Stimulated activated CD8-positive, alpha-beta memory T cell treated with anti-CD3 and anti-CD28 coated beads, Interleukin-2, amount 100 ng/mL, for 48 hours (primary cell): Measurements from ENCODE around the gene GLMN.
"Not testable (repeated sequence)": the region's sequence is repeated elsewhere in the genome, so short reads cannot be mapped to it uniquely, and the experiment has no call there.

Experiments used
- DNase-seq, 2 donors: peaks; one replicate each; pipeline ENCODE4 v3.0.0-alpha.2; 2020; ENCODE audit warnings: low read depth in 2 of 2

GLMN gene

GRCh38 chr1:92298213-92298572, 594 bp downstream of the GLMN start:
- DNase-seq, result no peak

GRCh38 chr1:92291372-92291999, 7.3 kb downstream of the GLMN start:
- no peak for DNase-seq

GRCh38 chr1:92281411-92281810, 17.4 kb downstream of the GLMN start:
- not testable (repeated sequence) for DNase-seq

- DNase-seq, result not testable (repeated sequence)
Measured at GRCh38 chr1:92279781-92280180, 19.0 kb downstream of the GLMN start.

- no peak for DNase-seq
Measured at GRCh38 chr1:92277105-92277723, 21.6 kb downstream of the GLMN start.

- no peak for DNase-seq
Measured at GRCh38 chr1:92276082-92276481, 22.7 kb downstream of the GLMN start.

GRCh38 chr1:92274939-92275338, 23.8 kb downstream of the GLMN start:
- DNase-seq, result no peak

GRCh38 chr1:92273039-92273438, 25.7 kb downstream of the GLMN start:
- DNase-seq, result no peak

GRCh38 chr1:92262516-92262915, 36.3 kb downstream of the GLMN start:
- no peak for DNase-seq

- no peak for DNase-seq
Measured at GRCh38 chr1:92259350-92259749, 39.4 kb downstream of the GLMN start.

- not testable (repeated sequence) for DNase-seq
Measured at GRCh38 chr1:92254714-92255113, 44.1 kb downstream of the GLMN start.

- no peak for DNase-seq
Measured at GRCh38 chr1:92244376-92244775, 54.4 kb downstream of the GLMN start.

- DNase-seq, result no peak
Measured at GRCh38 chr1:92240034-92240433, 58.8 kb downstream of the GLMN start.

- DNase-seq, result no peak
Measured at GRCh38 chr1:92230736-92231135, 68.1 kb downstream of the GLMN start.

GRCh38 chr1:92228401-92228800, 70.4 kb downstream of the GLMN start:
- no peak for DNase-seq

GRCh38 chr1:92219028-92219427, 79.8 kb downstream of the GLMN start:
- no peak for DNase-seq

GRCh38 chr1:92218559-92218958, 80.2 kb downstream of the GLMN start:
- no peak for DNase-seq

- no peak for DNase-seq
Measured at GRCh38 chr1:92217721-92218120, 81.1 kb downstream of the GLMN start, which contains the start of gene C1orf146. TSS of gene C1orf146 (plus strand) at chr1:92217915. CDS start at chr1:92231421, 13,506 bp downstream.

GRCh38 chr1:92211166-92211565, 87.6 kb downstream of the GLMN start:
- DNase-seq, result no peak

- DNase-seq, result no peak
Measured at GRCh38 chr1:92210701-92211100, 88.1 kb downstream of the GLMN start.

- DNase-seq, result no peak
Measured at GRCh38 chr1:92203105-92203504, 95.7 kb downstream of the GLMN start.

GRCh38 chr1:92201973-92202372, 96.8 kb downstream of the GLMN start:
- no peak for DNase-seq
